Amygdala (tissue), 56 donors: ENCODE measurements around the gene TMEM190.
A peak's percentile ranks its signal among the peaks of the same experiment; 100 is the strongest.
"Not testable (repeated sequence)": the region's sequence is repeated elsewhere in the genome, so short reads cannot be mapped to it uniquely, and the experiment has no call there.

Experiments used
- DNase-seq, 56 donors: peaks; one replicate each; lab custom pipeline; 2025; lab: John Stamatoyannopoulos, UW

TMEM190 gene

GRCh38 chr19:55386493-55386971 is 9.9 kb downstream of the TMEM190 start:
- peak in 3 of 56 donors; percentile 32 to 50 (median 46) for DNase-seq

GRCh38 chr19:55387736-55388497 is 11.3 kb downstream of the TMEM190 start:
- no peak for DNase-seq

GRCh38 chr19:55389386-55390317 is 13.0 kb downstream of the TMEM190 start:
- no peak for DNase-seq

GRCh38 chr19:55390461-55390880 is 13.8 kb downstream of the TMEM190 start:
- DNase-seq: no peak

- DNase-seq: peak in 2 of 56 donors; percentile 16 to 40
Measured at GRCh38 chr19:55391191-55391670, 14.6 kb downstream of the TMEM190 start.

GRCh38 chr19:55391702-55392615 is 15.3 kb downstream of the TMEM190 start:
- no peak for DNase-seq

- peak in 5 of 56 donors; percentile 3 to 25 (median 16) for DNase-seq
Measured at GRCh38 chr19:55392820-55393761, 16.5 kb downstream of the TMEM190 start.

GRCh38 chr19:55398200-55398925 is 21.7 kb downstream of the TMEM190 start:
- no peak for DNase-seq

GRCh38 chr19:55400281-55401087 is 23.9 kb downstream of the TMEM190 start:
- no peak for DNase-seq

- DNase-seq: not testable (repeated sequence)
Measured at GRCh38 chr19:55401390-55401789, 24.8 kb downstream of the TMEM190 start.

GRCh38 chr19:55402509-55402908 is 25.9 kb downstream of the TMEM190 start:
- no peak for DNase-seq

- no peak for DNase-seq
Measured at GRCh38 chr19:55405638-55406037, 29.0 kb downstream of the TMEM190 start.

- no peak for DNase-seq
Measured at GRCh38 chr19:55406091-55406825, 29.6 kb downstream of the TMEM190 start.

- DNase-seq: peak in 1 of 56 donors; percentile 81
Measured at GRCh38 chr19:55406826-55407549, 30.4 kb downstream of the TMEM190 start.

- peak in 2 of 56 donors; percentile 45 to 70 for DNase-seq
Measured at GRCh38 chr19:55407550-55407799, 30.8 kb downstream of the TMEM190 start, which contains the start of gene UBE2S. UBE2S (minus strand) TSS chr19:55407788; CDS start chr19:55407589, 199 bp downstream.
